ENCODE measurements around the gene OAF.

The OAF gene

DNA sequence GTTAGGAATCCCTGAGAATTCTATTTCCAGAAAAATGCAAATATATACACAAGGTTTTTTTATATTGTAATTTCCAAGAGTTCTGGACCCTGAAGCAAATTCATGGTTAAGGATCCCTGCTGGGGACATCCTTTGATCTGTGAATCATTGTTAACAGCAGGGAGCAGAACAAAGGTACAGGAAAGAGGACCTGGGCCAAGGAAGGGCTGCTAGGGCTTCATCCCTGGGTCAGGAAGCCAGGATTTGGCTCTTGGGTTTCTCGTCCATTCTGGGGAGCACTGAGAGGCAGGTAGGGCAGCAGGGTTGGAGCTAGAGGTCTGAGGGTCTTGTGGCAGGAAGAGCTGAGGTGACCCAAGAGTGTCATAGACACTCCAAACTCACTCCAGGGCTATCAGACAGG lies 10.2 kb upstream of the OAF start:
- peak; percentile 31 for DNase-seq (ENCODE audit: low read depth, low spot score)
- TF ChIP-seq, protein P1, sequence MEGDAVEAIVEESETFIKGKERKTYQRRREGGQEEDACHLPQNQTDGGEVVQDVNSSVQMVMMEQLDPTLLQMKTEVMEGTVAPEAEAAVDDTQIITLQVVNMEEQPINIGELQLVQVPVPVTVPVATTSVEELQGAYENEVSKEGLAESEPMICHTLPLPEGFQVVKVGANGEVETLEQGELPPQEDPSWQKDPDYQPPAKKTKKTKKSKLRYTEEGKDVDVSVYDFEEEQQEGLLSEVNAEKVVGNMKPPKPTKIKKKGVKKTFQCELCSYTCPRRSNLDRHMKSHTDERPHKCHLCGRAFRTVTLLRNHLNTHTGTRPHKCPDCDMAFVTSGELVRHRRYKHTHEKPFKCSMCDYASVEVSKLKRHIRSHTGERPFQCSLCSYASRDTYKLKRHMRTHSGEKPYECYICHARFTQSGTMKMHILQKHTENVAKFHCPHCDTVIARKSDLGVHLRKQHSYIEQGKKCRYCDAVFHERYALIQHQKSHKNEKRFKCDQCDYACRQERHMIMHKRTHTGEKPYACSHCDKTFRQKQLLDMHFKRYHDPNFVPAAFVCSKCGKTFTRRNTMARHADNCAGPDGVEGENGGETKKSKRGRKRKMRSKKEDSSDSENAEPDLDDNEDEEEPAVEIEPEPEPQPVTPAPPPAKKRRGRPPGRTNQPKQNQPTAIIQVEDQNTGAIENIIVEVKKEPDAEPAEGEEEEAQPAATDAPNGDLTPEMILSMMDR (IDR thresholded peaks at IDR 0.05; ENCODE audit: low read depth, low read length), result no peak
- in situ Hi-C loops (cut with HindIII; ENCODE audit: low sequenced_read_pairs), result no loop called here
- H3K4me3 ChIP-seq (ENCODE audit: low read depth, low read length), result no peak overlapping the region

DNA sequence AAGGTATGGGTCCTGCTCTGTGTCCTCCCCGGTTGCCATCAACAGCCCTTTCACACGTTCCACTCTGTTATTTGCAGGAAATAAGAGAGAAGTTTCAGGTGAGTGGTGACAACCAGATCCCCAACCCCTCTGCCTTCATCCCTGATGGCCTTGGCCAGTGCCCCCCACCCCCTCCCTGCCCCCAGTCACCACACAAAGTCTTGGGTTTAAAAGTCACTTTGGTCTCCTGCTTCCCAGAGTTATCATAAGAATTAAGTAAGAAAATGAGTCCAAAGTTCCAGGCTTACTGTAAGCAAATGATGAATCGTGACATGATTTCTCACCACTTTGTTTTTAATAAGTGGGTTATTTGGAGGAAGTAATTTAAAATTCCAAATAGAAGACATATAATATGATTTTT lies 9.2 kb upstream of the OAF start:
- in situ Hi-C loops (cut with HindIII; ENCODE audit: low sequenced_read_pairs), result no loop called here
- no peak overlapping the region for H3K4me3 ChIP-seq (ENCODE audit: low read depth, low read length)
- DNase-seq (ENCODE audit: low read depth, low spot score), result no peak
- TF ChIP-seq, protein P1 (IDR thresholded peaks at IDR 0.05; ENCODE audit: low read depth, low read length), result no peak

DNA sequence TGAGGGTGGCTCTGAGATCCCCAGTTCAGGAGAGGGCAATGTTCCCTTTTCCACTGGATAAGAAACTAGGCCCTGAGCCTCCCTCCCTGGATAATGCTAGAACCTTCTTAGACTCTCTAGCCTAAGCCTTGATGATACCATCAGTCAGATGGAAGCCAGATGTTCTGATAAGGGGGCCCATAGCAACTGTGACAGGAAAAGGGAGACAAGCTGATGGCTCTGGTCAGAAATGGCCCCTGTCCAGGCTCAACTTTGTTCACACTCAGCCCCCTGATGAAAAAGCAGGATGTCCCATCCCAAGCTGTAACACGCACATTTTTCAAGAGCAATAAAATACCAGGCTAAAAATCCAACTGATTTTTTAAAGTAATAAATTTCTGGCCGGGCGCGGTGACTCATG lies 7.2 kb upstream of the OAF start:
- in situ Hi-C loops (cut with HindIII; ENCODE audit: low sequenced_read_pairs), result no loop called here
- no peak overlapping the region for H3K4me3 ChIP-seq (ENCODE audit: low read depth, low read length)
- no peak for DNase-seq (ENCODE audit: low read depth, low spot score)
- TF ChIP-seq, protein P1 (IDR thresholded peaks at IDR 0.05; ENCODE audit: low read depth, low read length), result no peak

DNA sequence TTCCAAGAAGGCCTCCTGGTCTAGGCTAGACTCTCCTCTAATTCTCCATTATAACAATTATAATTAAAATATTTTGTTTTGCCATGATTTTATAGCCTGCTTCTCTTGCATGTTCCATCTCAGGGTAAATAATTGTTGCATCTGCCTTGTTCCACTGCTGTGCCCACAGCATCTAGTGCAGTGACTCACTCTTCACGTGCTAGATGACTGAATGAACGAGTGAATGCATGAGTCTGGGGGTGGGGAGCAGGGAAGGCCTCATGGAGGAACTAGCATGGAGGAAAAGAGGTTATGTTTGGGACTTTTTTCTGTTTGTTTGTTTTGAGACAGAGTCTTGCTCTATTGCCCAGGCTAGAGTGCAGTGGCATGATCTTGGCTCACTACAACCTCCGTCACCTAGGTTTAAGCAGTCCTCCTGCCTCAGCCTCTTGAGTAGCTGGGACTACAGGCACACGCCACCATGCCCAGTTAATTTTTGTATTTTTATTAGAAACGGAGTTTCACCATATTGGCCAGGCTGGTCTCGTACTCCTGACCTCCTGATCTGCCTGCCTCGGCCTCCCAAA lies 5.2 kb upstream of the OAF start:
- TF ChIP-seq, protein P1 (IDR thresholded peaks at IDR 0.05; ENCODE audit: low read depth, low read length), result no peak
- DNase-seq (ENCODE audit: low read depth, low spot score), result peak; percentile 52
- in situ Hi-C loops (cut with HindIII; ENCODE audit: low sequenced_read_pairs), result no loop called here
- no peak overlapping the region for H3K4me3 ChIP-seq (ENCODE audit: low read depth, low read length)

DNA sequence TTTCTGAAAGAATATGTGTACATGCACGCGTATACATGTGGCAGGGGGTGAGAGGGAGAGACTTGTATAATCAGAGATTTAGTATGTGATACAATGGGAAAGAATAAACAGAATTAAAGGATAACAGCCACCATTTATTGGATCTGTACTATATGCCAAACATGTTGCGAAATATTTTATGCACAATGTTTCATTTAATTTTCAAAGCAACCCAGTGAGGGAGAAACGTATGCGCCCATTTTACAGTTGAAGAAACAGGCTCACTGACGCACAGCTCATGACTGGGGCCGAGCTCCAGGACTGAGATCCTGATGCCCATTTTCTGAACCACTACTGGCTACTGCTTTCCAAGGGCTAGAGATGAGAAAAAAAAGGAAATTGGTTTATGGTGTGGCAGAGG lies 3.3 kb upstream of the OAF start:
- no peak overlapping the region for H3K4me3 ChIP-seq (ENCODE audit: low read depth, low read length)
- in situ Hi-C loops (cut with HindIII; ENCODE audit: low sequenced_read_pairs), result no loop called here
- TF ChIP-seq, protein P1 (IDR thresholded peaks at IDR 0.05; ENCODE audit: low read depth, low read length), result no peak
- no peak for DNase-seq (ENCODE audit: low read depth, low spot score)

DNA sequence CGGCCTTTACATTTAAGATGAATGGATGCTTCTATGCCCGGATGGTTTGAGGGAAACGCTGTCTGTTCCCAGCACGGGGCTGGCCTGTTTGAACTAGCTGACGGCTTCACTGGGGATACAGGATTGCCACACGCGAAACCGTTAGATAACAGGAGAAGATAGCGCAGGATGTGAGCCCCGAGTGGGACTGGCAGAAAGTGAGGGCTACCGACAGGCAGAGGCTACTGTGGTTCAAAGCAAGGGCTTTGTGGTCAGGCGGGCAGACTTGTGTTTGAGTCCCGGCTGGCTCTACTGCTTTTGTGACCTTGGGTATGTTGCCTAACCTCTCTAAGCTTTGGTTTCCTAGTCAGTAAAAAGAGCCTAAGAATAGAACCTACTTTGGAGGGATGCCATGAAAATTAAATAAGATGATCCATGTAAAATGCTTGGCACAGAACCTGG lies 2.8 kb upstream of the OAF start:
- H3K4me3 ChIP-seq (ENCODE audit: low read depth, low read length), result no peak overlapping the region
- TF ChIP-seq, protein P1 (IDR thresholded peaks at IDR 0.05; ENCODE audit: low read depth, low read length), result no peak
- in situ Hi-C loops (cut with HindIII; ENCODE audit: low sequenced_read_pairs), result no loop called here

DNA sequence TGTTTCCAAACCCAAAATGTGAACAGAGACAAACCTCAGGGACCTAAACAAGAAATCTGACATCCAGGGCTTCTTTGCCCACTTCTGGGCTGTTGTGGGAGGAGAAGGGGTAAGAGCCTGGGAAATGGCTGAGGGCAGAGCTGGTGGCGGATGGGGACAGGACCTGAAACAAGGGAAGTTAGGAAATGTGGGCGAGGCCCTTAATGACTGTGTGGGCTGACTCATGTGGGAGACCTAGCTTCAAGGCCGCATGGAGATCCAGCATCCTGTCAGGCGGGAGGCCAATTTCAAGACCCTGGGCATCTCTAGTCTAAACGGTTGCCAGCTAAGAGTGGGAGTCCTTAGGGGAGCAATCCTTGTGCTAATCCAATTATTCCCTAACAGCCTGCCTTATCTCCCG lies 2.1 kb upstream of the OAF start:
- DNase-seq (ENCODE audit: low read depth, low spot score), result peak; percentile 54
- in situ Hi-C loops (cut with HindIII; ENCODE audit: low sequenced_read_pairs), result no loop called here
- TF ChIP-seq, protein P1 (IDR thresholded peaks at IDR 0.05; ENCODE audit: low read depth, low read length), result no peak
- H3K4me3 ChIP-seq (ENCODE audit: low read depth, low read length), result no peak overlapping the region

More for the DNA sequence above, 2.8 kb upstream of the OAF start:
- no peak for DNase-seq (ENCODE audit: low read depth, low spot score)
